H54 (cell line): ENCODE results near the gene TNRC18.
"Not testable (repeated sequence)": the region's sequence is repeated elsewhere in the genome, so short reads cannot be mapped to it uniquely, and the experiment has no call there.

ENCODE experiments used
- DNase-seq: peaks from one replicate; pipeline ENCODE4 v3.0.0; 2011; ENCODE audit warnings: low spot score, mixed read lengths; ENCODE audit not compliant: insufficient read length
- FAIRE-seq: peaks from 3 replicates; lab custom pipeline; 2011; peaks lifted over from hg19 to GRCh38; lab: Jason Lieb, UNC
- POLR2A ChIP-seq: IDR thresholded peaks from 2 replicates; pipeline ENCODE4 v1.6.1; 2011; ENCODE audit warnings: low read depth, mild to moderate bottlenecking, low read length

The TNRC18 gene, protein sequence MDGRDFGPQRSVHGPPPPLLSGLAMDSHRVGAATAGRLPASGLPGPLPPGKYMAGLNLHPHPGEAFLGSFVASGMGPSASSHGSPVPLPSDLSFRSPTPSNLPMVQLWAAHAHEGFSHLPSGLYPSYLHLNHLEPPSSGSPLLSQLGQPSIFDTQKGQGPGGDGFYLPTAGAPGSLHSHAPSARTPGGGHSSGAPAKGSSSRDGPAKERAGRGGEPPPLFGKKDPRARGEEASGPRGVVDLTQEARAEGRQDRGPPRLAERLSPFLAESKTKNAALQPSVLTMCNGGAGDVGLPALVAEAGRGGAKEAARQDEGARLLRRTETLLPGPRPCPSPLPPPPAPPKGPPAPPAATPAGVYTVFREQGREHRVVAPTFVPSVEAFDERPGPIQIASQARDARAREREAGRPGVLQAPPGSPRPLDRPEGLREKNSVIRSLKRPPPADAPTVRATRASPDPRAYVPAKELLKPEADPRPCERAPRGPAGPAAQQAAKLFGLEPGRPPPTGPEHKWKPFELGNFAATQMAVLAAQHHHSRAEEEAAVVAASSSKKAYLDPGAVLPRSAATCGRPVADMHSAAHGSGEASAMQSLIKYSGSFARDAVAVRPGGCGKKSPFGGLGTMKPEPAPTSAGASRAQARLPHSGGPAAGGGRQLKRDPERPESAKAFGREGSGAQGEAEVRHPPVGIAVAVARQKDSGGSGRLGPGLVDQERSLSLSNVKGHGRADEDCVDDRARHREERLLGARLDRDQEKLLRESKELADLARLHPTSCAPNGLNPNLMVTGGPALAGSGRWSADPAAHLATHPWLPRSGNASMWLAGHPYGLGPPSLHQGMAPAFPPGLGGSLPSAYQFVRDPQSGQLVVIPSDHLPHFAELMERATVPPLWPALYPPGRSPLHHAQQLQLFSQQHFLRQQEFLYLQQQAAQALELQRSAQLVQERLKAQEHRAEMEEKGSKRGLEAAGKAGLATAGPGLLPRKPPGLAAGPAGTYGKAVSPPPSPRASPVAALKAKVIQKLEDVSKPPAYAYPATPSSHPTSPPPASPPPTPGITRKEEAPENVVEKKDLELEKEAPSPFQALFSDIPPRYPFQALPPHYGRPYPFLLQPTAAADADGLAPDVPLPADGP (N-terminal part only)

GRCh38 chr7:5423306-5423975, at the start of gene TNRC18:
Gene TNRC18 (minus strand): TSS chr7:5423834. CDS start chr7:5421246, 2,588 bp downstream.
- DNase-seq = no peak

GRCh38 chr7:5472432-5473315, 49.0 kb upstream of the TNRC18 start:
- FAIRE-seq = no peak
- DNase-seq = no peak
- no peak for TF ChIP-seq POLR2A

More at GRCh38 chr7:5423306-5423975, at the start of gene TNRC18:
- 0 out of 2 replicates have a peak, but pooled peaks have one; percentile 36 for TF ChIP-seq POLR2A
- no peak for FAIRE-seq

DNA sequence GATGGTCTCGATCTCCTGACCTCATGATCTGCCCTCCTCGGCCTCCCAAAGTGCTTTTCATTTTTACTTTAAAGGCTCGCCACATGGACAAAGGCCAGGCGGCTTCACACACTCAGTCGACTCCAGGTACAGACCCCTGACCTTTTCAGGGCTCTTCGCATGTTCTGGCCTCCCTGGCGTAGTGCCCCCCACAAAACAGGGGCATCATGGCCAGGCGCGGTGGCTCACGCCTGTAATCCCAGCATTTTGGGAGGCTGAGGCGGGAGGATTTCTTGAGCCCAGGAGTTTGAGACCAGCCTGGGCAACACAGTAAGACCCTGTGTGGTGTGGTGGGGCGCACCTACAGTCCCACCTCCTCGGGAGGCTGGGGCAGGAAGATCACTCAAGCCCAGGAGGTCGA, 48.0 kb upstream of the TNRC18 start:
- not testable (repeated sequence) for FAIRE-seq, DNase-seq

DNA sequence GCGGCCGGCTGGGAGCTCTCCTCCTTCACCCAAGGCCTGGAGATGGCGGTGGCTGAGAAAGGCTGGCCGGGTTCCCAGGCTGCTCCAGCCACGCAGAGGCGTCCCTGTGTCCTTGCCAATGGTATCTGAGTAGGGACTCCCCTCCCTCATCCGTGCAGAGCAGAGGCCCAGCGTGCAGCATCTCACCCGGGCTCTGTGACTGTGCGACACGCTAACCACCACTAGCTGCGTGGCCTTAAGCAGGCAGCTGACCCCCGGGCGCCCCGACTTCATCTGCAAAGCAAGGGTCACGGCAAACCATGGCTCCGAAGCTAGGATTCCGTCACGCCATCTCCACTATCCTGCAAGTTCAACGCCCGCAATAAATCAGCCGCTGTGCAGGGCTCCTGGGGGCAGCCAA, 47.2 kb upstream of the TNRC18 start:
- no peak for DNase-seq
- no peak for FAIRE-seq
- no peak for TF ChIP-seq POLR2A

DNA sequence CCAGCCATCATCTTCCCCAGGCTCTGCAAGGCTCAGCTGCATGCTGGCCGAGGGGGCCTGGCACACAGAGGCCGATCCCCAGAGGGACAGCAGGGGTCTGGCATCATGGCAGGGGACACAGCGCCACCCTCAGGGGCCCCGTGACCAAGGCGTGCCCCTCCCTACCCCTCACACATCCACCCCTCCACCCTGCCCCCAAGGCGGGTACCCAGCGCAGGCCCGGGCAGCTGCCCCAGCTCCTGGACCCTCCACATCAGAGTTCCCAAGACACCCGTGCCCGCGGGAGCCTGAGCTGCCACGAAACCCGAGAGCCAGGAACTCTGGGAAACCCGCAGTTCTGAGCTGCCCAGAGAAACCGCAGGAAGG, 46.5 kb upstream of the TNRC18 start:
- no peak for TF ChIP-seq POLR2A
- no peak for DNase-seq
- no peak for FAIRE-seq

DNA sequence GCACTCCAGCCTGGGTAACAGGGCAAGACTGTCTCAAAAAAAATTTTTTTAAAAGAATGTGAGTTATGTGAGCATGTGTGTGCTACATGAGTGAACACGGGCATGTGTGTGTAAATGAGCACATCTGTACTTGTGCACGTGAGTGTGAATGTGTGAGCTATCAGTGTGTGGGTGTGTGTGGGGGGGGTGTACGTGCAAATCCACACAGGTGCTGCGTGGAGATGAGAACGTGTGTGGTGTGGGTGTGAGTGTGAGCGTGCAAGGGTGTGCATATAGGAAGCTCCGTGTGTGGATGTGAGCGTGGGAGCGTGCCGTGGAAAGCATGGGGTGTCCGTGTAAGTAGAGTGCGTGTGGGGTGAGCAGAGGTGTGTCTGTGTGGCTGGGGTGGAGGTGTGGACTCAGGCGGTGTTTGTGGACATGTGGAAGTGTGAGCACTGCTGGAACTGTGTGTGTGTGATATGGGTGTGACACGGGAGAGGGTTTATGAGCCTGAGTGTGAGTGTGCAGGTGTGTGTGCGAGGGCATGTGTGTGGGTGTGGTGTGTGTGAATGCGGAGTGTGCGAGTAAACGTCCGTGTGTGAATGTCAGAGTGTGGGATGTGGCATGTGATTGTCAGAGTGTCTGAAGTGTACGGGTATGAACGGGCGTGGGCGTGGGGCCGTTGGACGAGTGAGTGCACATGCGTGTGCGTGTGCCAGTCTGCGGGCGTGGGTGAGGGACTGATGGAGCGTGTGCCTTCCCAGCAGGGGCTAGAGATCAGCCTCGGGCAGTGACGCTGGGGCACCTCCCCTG, 45.9 kb upstream of the TNRC18 start:
- FAIRE-seq = no peak
- DNase-seq = no peak
- no peak for TF ChIP-seq POLR2A

DNA sequence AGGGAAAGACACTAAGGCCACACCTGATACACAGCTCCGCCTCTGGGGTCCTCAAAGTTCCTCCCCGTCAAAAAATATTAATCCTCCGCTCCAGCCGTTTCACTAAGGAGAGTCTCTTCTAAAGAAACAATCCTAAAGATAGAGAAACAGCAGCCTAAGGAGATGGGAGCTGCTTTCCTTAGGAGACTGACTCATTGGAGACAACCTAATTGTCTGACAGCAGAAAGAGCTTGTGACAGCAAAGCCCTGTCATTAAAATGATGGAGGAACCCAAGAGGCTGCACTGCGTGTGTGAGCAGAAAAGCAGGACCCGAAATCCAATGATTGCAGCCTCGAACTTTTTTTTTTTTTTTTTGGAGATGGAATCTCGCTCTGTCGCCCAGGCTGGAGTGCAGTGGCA, 44.0 kb upstream of the TNRC18 start:
- TF ChIP-seq POLR2A = no peak
- FAIRE-seq = no peak

DNA sequence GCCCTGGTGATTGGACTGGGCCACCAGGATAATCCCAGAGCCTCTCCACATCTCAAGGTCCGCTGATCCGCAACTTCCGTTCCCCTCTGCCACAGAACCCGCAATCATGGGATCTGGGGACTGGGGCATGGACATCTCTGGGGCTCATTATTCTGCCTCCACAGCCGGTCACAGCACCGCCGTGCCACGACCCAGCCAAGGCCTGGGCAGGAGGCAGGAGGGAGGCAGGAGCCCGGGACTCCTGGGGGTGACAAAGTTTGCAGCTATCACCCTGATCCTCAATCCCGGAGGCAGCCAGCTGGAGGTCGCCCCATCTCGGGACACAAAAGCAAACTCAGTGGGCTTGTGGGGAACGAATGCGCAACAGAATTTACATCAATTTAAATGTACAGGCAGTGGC, 42.9 kb upstream of the TNRC18 start:
- no peak for DNase-seq
- FAIRE-seq = no peak
- TF ChIP-seq POLR2A = no peak

More for the DNA sequence above, 44.0 kb upstream of the TNRC18 start:
- no peak for DNase-seq

GRCh38 chr7:5463031-5463430, 39.4 kb upstream of the TNRC18 start:
- TF ChIP-seq POLR2A = no peak
- no peak for DNase-seq
- no peak for FAIRE-seq

GRCh38 chr7:5462216-5462615, 38.6 kb upstream of the TNRC18 start:
- FAIRE-seq = no peak
- TF ChIP-seq POLR2A = no peak
- no peak for DNase-seq

- FAIRE-seq = no peak
- no peak for DNase-seq
- TF ChIP-seq POLR2A = no peak
These were observed 35.4 kb upstream of the TNRC18 start for GRCh38 chr7:5458921-5459480.

GRCh38 chr7:5457245-5457735, 33.7 kb upstream of the TNRC18 start:
- DNase-seq = no peak
- no peak for FAIRE-seq
- no peak for TF ChIP-seq POLR2A
